Liver (tissue), 9 donors: ENCODE results near the gene SIM2. TPM values are rescaled to one million over a fixed set of nuclear protein-coding genes. Genes with fewer than 3 reads are reported as not detected.

Experiments
- DNase-seq: peaks from one replicate; pipeline ENCODE4 v3.0.0-alpha.2; 2017; ENCODE audit warnings: low spot score
- H3K27ac ChIP-seq, 2 donors: one replicate each; pipeline ENCODE4 v1.7.0; 2013; ENCODE audit warnings: inconsistent platforms in 2 of 2, low read length in 2 of 2, control low read depth in 1 of 2, low read depth in 1 of 2, mild to moderate bottlenecking in 1 of 2
- H3K27me3 ChIP-seq, 4 donors: one replicate each; pipeline versions ENCODE4 v1.6.1 to v1.7.0; 2013; ENCODE audit warnings: low read length in 3 of 4, inconsistent platforms in 1 of 4, mild to moderate bottlenecking in 1 of 4, moderate library complexity in 1 of 4; ENCODE audit not compliant: control insufficient read depth in 4 of 4, insufficient read depth in 4 of 4
- H3K36me3 ChIP-seq, 4 donors: one replicate each; pipeline versions ENCODE4 v1.6.1 to v1.7.0; 2013; ENCODE audit warnings: low read length in 3 of 4, mild to moderate bottlenecking in 3 of 4, low read depth in 1 of 4, moderate library complexity in 1 of 4; ENCODE audit not compliant: control insufficient read depth in 4 of 4, insufficient read depth in 3 of 4
- H3K4me1 ChIP-seq, 4 donors: one replicate each; pipeline versions ENCODE4 v1.6.1 to v1.7.0; 2013; ENCODE audit warnings: low read length in 3 of 4, mild to moderate bottlenecking in 3 of 4, moderate library complexity in 1 of 4; ENCODE audit not compliant: control insufficient read depth in 4 of 4, insufficient read depth in 4 of 4
- H3K4me3 ChIP-seq, 3 donors: one replicate each; pipeline versions ENCODE4 v1.6.1 to v1.7.0; 2013; ENCODE audit warnings: low read length in 3 of 3, control low read depth in 1 of 3, low read depth in 1 of 3, mild to moderate bottlenecking in 1 of 3
- H3K9ac ChIP-seq, 2 donors: one replicate each; pipeline ENCODE4 v1.7.0; 2013; ENCODE audit warnings: low read length in 2 of 2, mild to moderate bottlenecking in 2 of 2, moderate library complexity in 2 of 2, control low read depth in 1 of 2, low read depth in 1 of 2
- H3K9me3 ChIP-seq, 4 donors: one replicate each; pipeline versions ENCODE4 v1.6.1 to v1.7.0; 2013; ENCODE audit warnings: low read length in 3 of 4; ENCODE audit not compliant: control insufficient read depth in 4 of 4
- EGR1 ChIP-seq, 2 donors: IDR thresholded peaks; 2 replicates each; pipeline ENCODE4 v1.6.1; 2016 to 2018; ENCODE audit warnings: antibody characterized with exemption in 2 of 2, low read depth in 2 of 2
- FOXA2 ChIP-seq: IDR thresholded peaks from 2 replicates; pipeline ENCODE4 v1.6.1; 2016; ENCODE audit warnings: antibody characterized with exemption
- GABPA ChIP-seq, 2 donors: IDR thresholded peaks in 1 of 2; conservative IDR thresholded peaks in 1 of 2; 2 replicates each; pipeline ENCODE4 v1.6.1; 2016; ENCODE audit warnings: antibody characterized with exemption in 2 of 2, mild to moderate bottlenecking in 1 of 2, moderate library complexity in 1 of 2
- HNF4A ChIP-seq, 2 donors: conservative IDR thresholded peaks; 2 replicates each; pipeline ENCODE4 v1.6.1; 2016; ENCODE audit warnings: antibody characterized with exemption in 2 of 2, mild to moderate bottlenecking in 2 of 2
- HNF4G ChIP-seq: IDR thresholded peaks from 2 replicates; pipeline ENCODE4 v1.6.1; 2016; ENCODE audit warnings: antibody characterized with exemption
- JUND ChIP-seq, 2 donors: IDR thresholded peaks; 2 replicates each; pipeline ENCODE4 v1.6.1; 2016; ENCODE audit warnings: antibody characterized with exemption in 2 of 2
- NR2F2 ChIP-seq: IDR thresholded peaks from 2 replicates; pipeline ENCODE4 v1.6.1; 2016; ENCODE audit warnings: antibody characterized with exemption
- RAD21 ChIP-seq, 2 donors: IDR thresholded peaks; 2 replicates each; pipeline ENCODE4 v1.6.1; 2016; ENCODE audit warnings: antibody characterized with exemption in 2 of 2, mild to moderate bottlenecking in 2 of 2
- RXRA ChIP-seq, 2 donors: IDR thresholded peaks; 2 replicates each; pipeline ENCODE4 v1.6.1; 2017 to 2018; ENCODE audit warnings: antibody characterized with exemption in 2 of 2, mild to moderate bottlenecking in 1 of 2
- SP1 ChIP-seq: IDR thresholded peaks from 2 replicates; pipeline ENCODE4 v1.6.1; 2018; ENCODE audit warnings: antibody characterized with exemption, mild to moderate bottlenecking
- YY1 ChIP-seq: IDR thresholded peaks from 2 replicates; pipeline ENCODE4 v1.6.1; 2016; ENCODE audit warnings: antibody characterized with exemption, mild to moderate bottlenecking
- WGBS: extraction: QIAGEN DNeasy Blood & Tissue Kit; methylation state at CpG from one replicate; pipeline ENCODE4 v1.1.7; 2013; 5-methylcytosine and 5-hydroxymethylcytosine counted together
- polyA plus RNA-seq, 2 donors: library from polyadenylated mRNA; stranded (reverse) in 1 of 2; unstranded in 1 of 2; fragments of 200-250 nt in 1 of 2; fragments of >200 nt in 1 of 2; fragmentation: Nextera tagmentation in 1 of 2; extraction: Ambion mirVana in 1 of 2; gene quantifications; one replicate each; pipeline versions ENCODE4 v1.2.1 to v1.2.3, GENCODE V29; 2013 to 2015
- total RNA-seq, 2 donors: library from RNA; depleted of rRNA; stranded (reverse); fragments of >200 nt; gene quantifications; one replicate each; pipeline ENCODE4 v1.2.3, GENCODE V29; 2014
- TF ChIP-seq, protein P1 (sequence below): IDR thresholded peaks from 2 replicates; pipeline ENCODE4 v1.6.1; 2016; ENCODE audit warnings: antibody characterized with exemption
- TF ChIP-seq, protein P2 (sequence below): IDR thresholded peaks from 2 replicates; pipeline ENCODE4 v1.6.1; 2016; ENCODE audit warnings: antibody characterized with exemption, mild to moderate bottlenecking
- TF ChIP-seq, protein P3 (sequence below): fragments of 150-350 bp; IDR thresholded peaks from 2 replicates; pipeline ENCODE4 v1.5.1; 2017; ENCODE audit warnings: improper control_type of control experiment, low read depth, low read length; ENCODE audit not compliant: missing input control
- TF ChIP-seq, protein P4 (sequence below): IDR thresholded peaks from 2 replicates; pipeline ENCODE4 v1.6.1; 2016; ENCODE audit warnings: antibody characterized with exemption
- donor health status: healthy.
- donor health status: healthy.
- donor health status: healthy.
- donor health status: healthy.
- donor health status: healthy.

Gene SIM2
- total and polyA plus RNA-seq, 4 donors = 0.19 TPM; not detected in 3

DNA sequence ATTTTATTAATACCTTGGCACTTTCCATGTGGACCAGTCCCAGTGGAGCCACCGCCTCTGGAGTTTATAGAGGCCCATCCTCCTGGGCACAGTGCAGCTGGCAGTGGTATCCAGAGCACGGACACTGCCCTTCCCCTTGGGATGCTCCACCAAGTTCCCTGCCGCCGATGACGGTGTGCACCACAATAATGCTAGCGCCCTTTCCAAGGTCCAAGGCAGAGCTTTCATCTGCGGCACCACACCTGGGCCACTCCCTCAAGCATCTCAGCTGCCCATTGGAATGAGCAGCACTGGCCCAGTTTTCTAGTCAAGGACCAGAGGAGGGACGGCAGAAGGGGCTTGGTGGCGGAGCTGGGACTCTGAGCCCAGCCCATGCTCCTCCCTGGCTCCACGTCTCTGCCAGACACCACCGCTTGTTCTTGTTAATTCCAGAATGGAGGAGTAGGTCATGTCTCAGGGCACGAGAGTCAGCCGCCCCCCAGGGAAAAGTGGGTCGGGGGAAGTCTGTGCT is 24.5 kb downstream of the SIM2 start:
- Histone ChIP-seq H3K36me3 (no peaks in the 10 kb centered on the region), H3K27me3 (peaks cover 0 to 12% (median under 1%) of the 10 kb centered on the region in 4 donors), H3K27ac (no peak overlapping the region), H3K4me3 (no peak overlapping the region), H3K9ac (no peak overlapping the region), H3K9me3 (no peaks in the 10 kb centered on the region), H3K4me1 (no peaks in the 10 kb centered on the region)
- DNase-seq = no peak
- 86% methylated on average over 14 of the region's 14 CpGs for WGBS
- TF ChIP-seq GABPA (IDR thresholded peaks at IDR 0.05 in 1 of 2, conservative IDR thresholded peaks at IDR 0.05 in 1 of 2) (no peak), HNF4A (conservative IDR thresholded peaks at IDR 0.05) (no peak), JUND (IDR thresholded peaks at IDR 0.05) (no peak), YY1 (no peak), FOXA2 (no peak), RXRA (IDR thresholded peaks at IDR 0.05) (no peak), SP1 (no peak), HNF4G (no peak), RAD21 (IDR thresholded peaks at IDR 0.05) (no peak), EGR1 (IDR thresholded peaks at IDR 0.05; ENCODE audit: low read depth in 2 of 2) (no peak)
- TF ChIP-seq, protein P1, sequence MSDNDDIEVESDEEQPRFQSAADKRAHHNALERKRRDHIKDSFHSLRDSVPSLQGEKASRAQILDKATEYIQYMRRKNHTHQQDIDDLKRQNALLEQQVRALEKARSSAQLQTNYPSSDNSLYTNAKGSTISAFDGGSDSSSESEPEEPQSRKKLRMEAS = no peak
- TF ChIP-seq, protein P2, sequence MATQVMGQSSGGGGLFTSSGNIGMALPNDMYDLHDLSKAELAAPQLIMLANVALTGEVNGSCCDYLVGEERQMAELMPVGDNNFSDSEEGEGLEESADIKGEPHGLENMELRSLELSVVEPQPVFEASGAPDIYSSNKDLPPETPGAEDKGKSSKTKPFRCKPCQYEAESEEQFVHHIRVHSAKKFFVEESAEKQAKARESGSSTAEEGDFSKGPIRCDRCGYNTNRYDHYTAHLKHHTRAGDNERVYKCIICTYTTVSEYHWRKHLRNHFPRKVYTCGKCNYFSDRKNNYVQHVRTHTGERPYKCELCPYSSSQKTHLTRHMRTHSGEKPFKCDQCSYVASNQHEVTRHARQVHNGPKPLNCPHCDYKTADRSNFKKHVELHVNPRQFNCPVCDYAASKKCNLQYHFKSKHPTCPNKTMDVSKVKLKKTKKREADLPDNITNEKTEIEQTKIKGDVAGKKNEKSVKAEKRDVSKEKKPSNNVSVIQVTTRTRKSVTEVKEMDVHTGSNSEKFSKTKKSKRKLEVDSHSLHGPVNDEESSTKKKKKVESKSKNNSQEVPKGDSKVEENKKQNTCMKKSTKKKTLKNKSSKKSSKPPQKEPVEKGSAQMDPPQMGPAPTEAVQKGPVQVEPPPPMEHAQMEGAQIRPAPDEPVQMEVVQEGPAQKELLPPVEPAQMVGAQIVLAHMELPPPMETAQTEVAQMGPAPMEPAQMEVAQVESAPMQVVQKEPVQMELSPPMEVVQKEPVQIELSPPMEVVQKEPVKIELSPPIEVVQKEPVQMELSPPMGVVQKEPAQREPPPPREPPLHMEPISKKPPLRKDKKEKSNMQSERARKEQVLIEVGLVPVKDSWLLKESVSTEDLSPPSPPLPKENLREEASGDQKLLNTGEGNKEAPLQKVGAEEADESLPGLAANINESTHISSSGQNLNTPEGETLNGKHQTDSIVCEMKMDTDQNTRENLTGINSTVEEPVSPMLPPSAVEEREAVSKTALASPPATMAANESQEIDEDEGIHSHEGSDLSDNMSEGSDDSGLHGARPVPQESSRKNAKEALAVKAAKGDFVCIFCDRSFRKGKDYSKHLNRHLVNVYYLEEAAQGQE = no peak
- TF ChIP-seq, protein P3, sequence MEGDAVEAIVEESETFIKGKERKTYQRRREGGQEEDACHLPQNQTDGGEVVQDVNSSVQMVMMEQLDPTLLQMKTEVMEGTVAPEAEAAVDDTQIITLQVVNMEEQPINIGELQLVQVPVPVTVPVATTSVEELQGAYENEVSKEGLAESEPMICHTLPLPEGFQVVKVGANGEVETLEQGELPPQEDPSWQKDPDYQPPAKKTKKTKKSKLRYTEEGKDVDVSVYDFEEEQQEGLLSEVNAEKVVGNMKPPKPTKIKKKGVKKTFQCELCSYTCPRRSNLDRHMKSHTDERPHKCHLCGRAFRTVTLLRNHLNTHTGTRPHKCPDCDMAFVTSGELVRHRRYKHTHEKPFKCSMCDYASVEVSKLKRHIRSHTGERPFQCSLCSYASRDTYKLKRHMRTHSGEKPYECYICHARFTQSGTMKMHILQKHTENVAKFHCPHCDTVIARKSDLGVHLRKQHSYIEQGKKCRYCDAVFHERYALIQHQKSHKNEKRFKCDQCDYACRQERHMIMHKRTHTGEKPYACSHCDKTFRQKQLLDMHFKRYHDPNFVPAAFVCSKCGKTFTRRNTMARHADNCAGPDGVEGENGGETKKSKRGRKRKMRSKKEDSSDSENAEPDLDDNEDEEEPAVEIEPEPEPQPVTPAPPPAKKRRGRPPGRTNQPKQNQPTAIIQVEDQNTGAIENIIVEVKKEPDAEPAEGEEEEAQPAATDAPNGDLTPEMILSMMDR = no peak

DNA sequence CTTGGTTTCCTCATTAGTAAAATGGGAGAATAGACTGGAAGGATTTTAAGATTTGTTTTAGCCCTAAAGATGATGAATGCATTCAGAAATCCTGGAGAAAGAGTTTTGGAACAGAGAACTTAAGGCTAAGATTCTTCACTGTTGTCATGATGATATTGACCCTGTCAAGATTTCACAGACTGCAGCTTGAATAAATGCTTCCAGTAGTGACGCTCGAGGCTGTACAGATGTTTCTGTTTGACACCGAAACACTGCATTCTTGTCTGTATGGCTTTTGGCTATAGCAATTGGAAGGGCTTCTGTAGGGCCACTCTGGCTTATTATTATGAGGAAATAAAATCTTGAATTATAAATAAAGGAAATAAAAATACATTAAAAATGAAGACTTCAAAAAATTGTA is 25.7 kb downstream of the SIM2 start:
- H3K27ac ChIP-seq = no peak overlapping the region
- TF ChIP-seq NR2F2 (no peak), GABPA (IDR thresholded peaks at IDR 0.05 in 1 of 2, conservative IDR thresholded peaks at IDR 0.05 in 1 of 2) (no peak), RXRA (IDR thresholded peaks at IDR 0.05) (no peak)
- TF ChIP-seq, protein P2 = no peak
- TF ChIP-seq, protein P4, sequence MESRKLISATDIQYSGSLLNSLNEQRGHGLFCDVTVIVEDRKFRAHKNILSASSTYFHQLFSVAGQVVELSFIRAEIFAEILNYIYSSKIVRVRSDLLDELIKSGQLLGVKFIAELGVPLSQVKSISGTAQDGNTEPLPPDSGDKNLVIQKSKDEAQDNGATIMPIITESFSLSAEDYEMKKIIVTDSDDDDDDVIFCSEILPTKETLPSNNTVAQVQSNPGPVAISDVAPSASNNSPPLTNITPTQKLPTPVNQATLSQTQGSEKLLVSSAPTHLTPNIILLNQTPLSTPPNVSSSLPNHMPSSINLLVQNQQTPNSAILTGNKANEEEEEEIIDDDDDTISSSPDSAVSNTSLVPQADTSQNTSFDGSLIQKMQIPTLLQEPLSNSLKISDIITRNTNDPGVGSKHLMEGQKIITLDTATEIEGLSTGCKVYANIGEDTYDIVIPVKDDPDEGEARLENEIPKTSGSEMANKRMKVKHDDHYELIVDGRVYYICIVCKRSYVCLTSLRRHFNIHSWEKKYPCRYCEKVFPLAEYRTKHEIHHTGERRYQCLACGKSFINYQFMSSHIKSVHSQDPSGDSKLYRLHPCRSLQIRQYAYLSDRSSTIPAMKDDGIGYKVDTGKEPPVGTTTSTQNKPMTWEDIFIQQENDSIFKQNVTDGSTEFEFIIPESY = no peak
- 85% methylated on average over 3 of the region's 3 CpGs for WGBS
- no peak for DNase-seq
- H3K9me3 ChIP-seq = no peaks in the 10 kb centered on the region
- no peaks in the 10 kb centered on the region for H3K36me3 ChIP-seq
- H3K27me3 ChIP-seq = peaks cover 0 to 8% (median 0%) of the 10 kb centered on the region in 4 donors
- H3K4me1 ChIP-seq = no peaks in the 10 kb centered on the region
- no peak overlapping the region for H3K4me3 ChIP-seq
- H3K9ac ChIP-seq = no peak overlapping the region
